PC-9 (cell line): ENCODE results near the gene PRKCB. TPM values are rescaled to one million over a fixed set of nuclear protein-coding genes. Genes with fewer than 3 reads are reported as not detected.

ENCODE experiments used
- BruUV-seq: library from RNA; stranded (reverse); fragments of 400-500 nt; replicated peaks from 2 replicates; lab custom pipeline; 2021; lab: Mats Ljungman, UMichigan
- CTCF ChIA-PET: fragments of 300-600 bp; sonication (Branson Sonifier 250); formaldehyde crosslinking; loops from one replicate; lab custom pipeline; 2022; ENCODE audit warnings: antibody characterized with exemption; lab: Charles Lee
- POLR2A ChIA-PET: fragments of 300-600 bp; sonication (Branson Sonifier 250); formaldehyde crosslinking; loops from one replicate; lab custom pipeline; 2022; ENCODE audit warnings: antibody characterized with exemption; ENCODE audit not compliant: unreplicated experiment; lab: Charles Lee
- DNase-seq, 2 experiments: peaks; one replicate each; pipeline versions ENCODE4 v3.0.0 to v3.0.0-alpha.2; 2015 to 2022; ENCODE audit warnings: mixed read lengths in 1 of 2
- H2AFZ ChIP-seq: fragments of 200-600 bp; sonication (generic); 2 replicates; pipeline ENCODE4 v1.8.1; 2017; ENCODE audit warnings: antibody characterized with exemption
- H3F3A ChIP-seq: fragments of 200-600 bp; sonication (generic); 2 replicates; pipeline ENCODE4 v1.8.1; 2017; ENCODE audit warnings: antibody characterized with exemption, mild to moderate bottlenecking, low read depth; ENCODE audit not compliant: insufficient read depth
- H3K27ac ChIP-seq: fragments of 200-600 bp; sonication (generic); 2 replicates; pipeline ENCODE4 v1.6.1; 2016; ENCODE audit warnings: mixed run types
- H3K27me3 ChIP-seq: fragments of 200-600 bp; sonication (generic); 2 replicates; pipeline ENCODE4 v1.6.1; 2016; ENCODE audit warnings: low read depth, mixed run types; ENCODE audit not compliant: insufficient read depth
- H3K36me3 ChIP-seq: fragments of 200-600 bp; sonication (generic); 2 replicates; pipeline ENCODE4 v1.6.1; 2016; ENCODE audit warnings: low read depth, mixed run types
- H3K4me1 ChIP-seq: fragments of 200-600 bp; sonication (generic); replicated peaks from 2 replicates; pipeline ENCODE4 v1.6.1; 2016; ENCODE audit warnings: mixed run types; ENCODE audit not compliant: insufficient read depth
- H3K4me2 ChIP-seq: fragments of 200-600 bp; sonication (generic); 2 replicates; pipeline ENCODE4 v1.6.1; 2017; ENCODE audit warnings: mixed run types
- H3K4me3 ChIP-seq: fragments of 200-600 bp; sonication (generic); 2 replicates; pipeline ENCODE4 v1.6.1; 2016; ENCODE audit warnings: mixed run types
- H3K79me2 ChIP-seq: fragments of 200-600 bp; sonication (generic); 2 replicates; pipeline ENCODE4 v1.6.1; 2017; ENCODE audit warnings: low read depth, mixed run types
- H3K9me2 ChIP-seq: fragments of 200-600 bp; sonication (generic); 2 replicates; pipeline ENCODE4 v1.8.1; 2017; ENCODE audit warnings: mild to moderate bottlenecking; ENCODE audit not compliant: insufficient read depth
- H3K9me3 ChIP-seq: fragments of 200-600 bp; sonication (generic); 2 replicates; pipeline ENCODE4 v1.8.1; 2016; ENCODE audit warnings: low read depth; ENCODE audit not compliant: insufficient read depth
- H4K20me1 ChIP-seq: fragments of 200-600 bp; sonication (generic); 2 replicates; pipeline ENCODE4 v1.8.1; 2017; ENCODE audit not compliant: insufficient read depth
- CTCF ChIP-seq: fragments of 200-600 bp; sonication (generic); conservative IDR thresholded peaks from 2 replicates; pipeline ENCODE4 v1.6.1; 2017; ENCODE audit warnings: mixed run types, antibody characterized with exemption, mild to moderate bottlenecking, moderate library complexity
- EZH2 ChIP-seq: fragments of 200-600 bp; sonication (generic); IDR thresholded peaks from 2 replicates; pipeline ENCODE4 v1.8.0; 2017; ENCODE audit warnings: antibody characterized with exemption, low read depth
- intact Hi-C: fragments of 100-400 bp; cut with micrococcal nuclease; formaldehyde crosslinking; loops from one replicate; pipeline ENCODE4 v1.10.0; 2022; ENCODE audit not compliant: unreplicated experiment
- total RNA-seq: library from RNA; stranded (reverse); gene quantifications from 2 replicates; pipeline ENCODE4 v1.2.3, GENCODE V29; 2021

The PRKCB gene
- total RNA-seq, 1 experiment from 2014 or later: not detected

GRCh38 chr16:24045641-24046040, 209.9 kb downstream of the PRKCB start:
- no peak for DNase-seq
- POLR2A ChIA-PET: no interaction called here

GRCh38 chr16:24046442-24046841, 210.7 kb downstream of the PRKCB start:
- no peaks in the 10 kb centered on the region for H3K36me3 ChIP-seq
- H3K9me2 ChIP-seq: no peaks in the 10 kb centered on the region
- H3K4me1 ChIP-seq: no peaks in the 10 kb centered on the region
- no TSS peak for BruUV-seq
- H3F3A ChIP-seq: no peaks in the 10 kb centered on the region
- intact Hi-C loops: no loop called here
- H3K27me3 ChIP-seq: peaks cover 62% of the 10 kb centered on the region
- POLR2A ChIA-PET: no interaction called here
- CTCF ChIA-PET: no interaction called here
- no peak for DNase-seq
- H3K4me2 ChIP-seq: no peak overlapping the region
- H3K4me3 ChIP-seq: no peak overlapping the region
- TF ChIP-seq CTCF (no peak), EZH2 (no peak)
- no peaks in the 10 kb centered on the region for H4K20me1 ChIP-seq
- no peaks in the 10 kb centered on the region for H3K9me3 ChIP-seq
- H3K79me2 ChIP-seq: no peaks in the 10 kb centered on the region
- H3K27ac ChIP-seq: no peak overlapping the region
- no peak overlapping the region for H2AFZ ChIP-seq

More at GRCh38 chr16:24045641-24046040, 209.9 kb downstream of the PRKCB start:
- H3K4me2 ChIP-seq: no peak overlapping the region
- H3K36me3 ChIP-seq: no peaks in the 10 kb centered on the region
- H3K9me3 ChIP-seq: no peaks in the 10 kb centered on the region
- no TSS peak for BruUV-seq
- no peaks in the 10 kb centered on the region for H4K20me1 ChIP-seq
- no peaks in the 10 kb centered on the region for H3K9me2 ChIP-seq
- no peak overlapping the region for H3K4me3 ChIP-seq
- intact Hi-C loops: no loop called here
- H3F3A ChIP-seq: no peaks in the 10 kb centered on the region
- H3K4me1 ChIP-seq: no peaks in the 10 kb centered on the region
- H2AFZ ChIP-seq: no peak overlapping the region
- peaks cover 54% of the 10 kb centered on the region for H3K27me3 ChIP-seq
- CTCF ChIA-PET: no interaction called here
- peak; percentile 22; the same call in 1 of the 2 replicates for TF ChIP-seq CTCF
- TF ChIP-seq EZH2: no peak
- H3K79me2 ChIP-seq: no peaks in the 10 kb centered on the region
- no peak overlapping the region for H3K27ac ChIP-seq

GRCh38 chr16:24049113-24049512, 213.3 kb downstream of the PRKCB start:
- Histone ChIP-seq H3K27me3 (peaks cover 61% of the 10 kb centered on the region), H3K9me2 (no peaks in the 10 kb centered on the region), H3K9me3 (no peaks in the 10 kb centered on the region), H3K27ac (no peak overlapping the region), H4K20me1 (no peaks in the 10 kb centered on the region), H3K79me2 (no peaks in the 10 kb centered on the region), H2AFZ (no peak overlapping the region), H3K4me1 (no peaks in the 10 kb centered on the region), H3K4me3 (no peak overlapping the region), H3K4me2 (no peak overlapping the region), H3F3A (no peaks in the 10 kb centered on the region), H3K36me3 (no peaks in the 10 kb centered on the region)
- DNase-seq: no peak
- no TSS peak for BruUV-seq
- CTCF ChIA-PET: no interaction called here
- intact Hi-C loops: no loop called here
- POLR2A ChIA-PET: no interaction called here
- TF ChIP-seq EZH2: no peak
- TF ChIP-seq CTCF: no peak
